Fibroblast of lung (primary cell): Measurements from ENCODE around the gene NUDT8.

ENCODE experiments used
- EZH2 ChIP-seq: IDR thresholded peaks from 2 replicates; pipeline ENCODE4 v1.5.1; 2012; ENCODE audit warnings: low read length, control low read depth, mild to moderate bottlenecking; ENCODE audit errors: missing control alignments
- TF ChIP-seq, protein P1 (sequence below), 2 donors: IDR thresholded peaks in 1 of 2; conservative IDR thresholded peaks in 1 of 2; 1 replicate in 1 of 2; 2 replicates in 1 of 2; pipeline ENCODE4 v1.5.1; 2011 to 2012; ENCODE audit warnings: low read length in 2 of 2, control low read depth in 1 of 2, inconsistent platforms in 1 of 2, low read depth in 1 of 2, mild to moderate bottlenecking in 1 of 2

DNA sequence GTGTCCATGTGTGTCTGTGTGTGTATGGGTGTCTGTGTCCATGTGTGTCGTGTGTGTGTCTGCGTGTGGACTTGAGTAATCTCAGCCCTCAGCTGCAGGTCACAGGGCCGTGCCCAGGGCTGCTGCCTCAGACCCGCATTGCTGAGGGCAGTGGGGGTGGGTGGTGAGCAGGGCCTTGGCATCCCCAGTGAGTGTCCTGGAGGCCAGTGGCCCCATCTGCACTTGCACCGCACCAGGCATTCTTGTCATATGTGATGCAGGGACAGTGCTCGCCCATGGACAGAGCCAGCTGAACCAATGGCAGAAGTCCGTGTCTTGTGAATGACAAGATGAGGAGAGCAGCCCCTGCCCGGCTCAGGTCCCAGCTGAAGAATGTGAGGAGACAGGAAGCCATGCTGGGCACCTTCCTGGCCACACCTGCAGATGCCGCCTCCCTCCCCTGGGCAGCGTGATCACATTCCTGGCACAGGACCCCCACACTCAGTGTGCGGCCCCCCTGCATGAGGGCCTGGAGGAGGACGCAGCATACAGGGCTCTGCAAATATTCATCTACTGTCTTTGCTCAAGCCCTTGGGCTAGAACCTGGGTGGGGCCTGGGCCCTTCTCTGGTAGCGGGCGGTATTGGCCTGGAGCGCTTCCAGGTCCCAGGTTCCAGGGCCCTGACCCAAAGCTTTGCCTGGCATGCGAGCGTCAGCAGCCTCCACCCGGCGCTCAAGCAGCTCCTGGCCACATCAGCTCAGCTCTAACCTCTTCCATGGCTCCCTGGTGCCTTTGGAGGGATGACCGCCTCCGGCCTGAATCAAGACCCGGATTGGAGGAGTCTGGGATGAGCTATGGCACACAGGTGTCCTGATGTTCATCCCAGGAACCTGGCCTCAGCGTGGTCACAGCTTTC is 40.8 kb upstream of the NUDT8 start:
- TF ChIP-seq, protein P1, sequence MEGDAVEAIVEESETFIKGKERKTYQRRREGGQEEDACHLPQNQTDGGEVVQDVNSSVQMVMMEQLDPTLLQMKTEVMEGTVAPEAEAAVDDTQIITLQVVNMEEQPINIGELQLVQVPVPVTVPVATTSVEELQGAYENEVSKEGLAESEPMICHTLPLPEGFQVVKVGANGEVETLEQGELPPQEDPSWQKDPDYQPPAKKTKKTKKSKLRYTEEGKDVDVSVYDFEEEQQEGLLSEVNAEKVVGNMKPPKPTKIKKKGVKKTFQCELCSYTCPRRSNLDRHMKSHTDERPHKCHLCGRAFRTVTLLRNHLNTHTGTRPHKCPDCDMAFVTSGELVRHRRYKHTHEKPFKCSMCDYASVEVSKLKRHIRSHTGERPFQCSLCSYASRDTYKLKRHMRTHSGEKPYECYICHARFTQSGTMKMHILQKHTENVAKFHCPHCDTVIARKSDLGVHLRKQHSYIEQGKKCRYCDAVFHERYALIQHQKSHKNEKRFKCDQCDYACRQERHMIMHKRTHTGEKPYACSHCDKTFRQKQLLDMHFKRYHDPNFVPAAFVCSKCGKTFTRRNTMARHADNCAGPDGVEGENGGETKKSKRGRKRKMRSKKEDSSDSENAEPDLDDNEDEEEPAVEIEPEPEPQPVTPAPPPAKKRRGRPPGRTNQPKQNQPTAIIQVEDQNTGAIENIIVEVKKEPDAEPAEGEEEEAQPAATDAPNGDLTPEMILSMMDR (conservative IDR thresholded peaks at IDR 0.05 in 1 of 2, IDR thresholded peaks at IDR 0.05 in 1 of 2; ENCODE audit: low read depth in 1 of 2, low read length in 2 of 2): no peak
- TF ChIP-seq EZH2: no peak
